Epithelial cell of esophagus (primary cell): ENCODE measurements around the gene KMT5C.

ENCODE experiments used
- DNase-seq: peaks from one replicate; pipeline ENCODE4 v3.0.0; 2010; ENCODE audit warnings: low read depth
- H3K4me3 ChIP-seq: 2 replicates; pipeline ENCODE4 v1.5.1; 2011; ENCODE audit warnings: mild to moderate bottlenecking, low read length, control low read depth
- CTCF ChIP-seq: IDR thresholded peaks from 2 replicates; pipeline ENCODE4 v1.5.1; 2011; ENCODE audit warnings: low read depth, mild to moderate bottlenecking, low read length, control low read depth, inconsistent platforms; ENCODE audit not compliant: insufficient read depth; ENCODE audit errors: missing control alignments

KMT5C gene

GRCh38 chr19:55303477-55303876 is 36.2 kb upstream of the KMT5C start:
- TF ChIP-seq CTCF, result no peak
- DNase-seq, result no peak
- H3K4me3 ChIP-seq, result no peak overlapping the region

- TF ChIP-seq CTCF, result no peak
- DNase-seq, result peak; percentile 75
- no peak overlapping the region for H3K4me3 ChIP-seq
Measured at GRCh38 chr19:55304279-55304978, 35.2 kb upstream of the KMT5C start.

GRCh38 chr19:55304980-55305379 is 34.7 kb upstream of the KMT5C start:
- H3K4me3 ChIP-seq, result no peak overlapping the region
- DNase-seq, result no peak
- no peak for TF ChIP-seq CTCF

- DNase-seq, result peak; percentile 46
- TF ChIP-seq CTCF, result no peak
- no peak overlapping the region for H3K4me3 ChIP-seq
Measured at GRCh38 chr19:55305491-55305890, 34.2 kb upstream of the KMT5C start.

- no peak for TF ChIP-seq CTCF
- no peak for DNase-seq
- H3K4me3 ChIP-seq, result no peak overlapping the region
Measured at GRCh38 chr19:55305983-55306562, 33.6 kb upstream of the KMT5C start.

- TF ChIP-seq CTCF, result no peak
- H3K4me3 ChIP-seq, result no peak overlapping the region
- no peak for DNase-seq
Measured at GRCh38 chr19:55306712-55307111, 33.0 kb upstream of the KMT5C start.

- no peak overlapping the region for H3K4me3 ChIP-seq
- TF ChIP-seq CTCF, result no peak
- no peak for DNase-seq
Measured at GRCh38 chr19:55308281-55308680, 31.4 kb upstream of the KMT5C start.
